NCI-H1436 treated with DMSO at 0.1 percent for 48 hours (cell line): ENCODE results near the gene KDM4E.

Source experiments
- DNase-seq: peaks from one replicate; lab custom pipeline; 2025; lab: John Stamatoyannopoulos, UW

The KDM4E gene

DNA sequence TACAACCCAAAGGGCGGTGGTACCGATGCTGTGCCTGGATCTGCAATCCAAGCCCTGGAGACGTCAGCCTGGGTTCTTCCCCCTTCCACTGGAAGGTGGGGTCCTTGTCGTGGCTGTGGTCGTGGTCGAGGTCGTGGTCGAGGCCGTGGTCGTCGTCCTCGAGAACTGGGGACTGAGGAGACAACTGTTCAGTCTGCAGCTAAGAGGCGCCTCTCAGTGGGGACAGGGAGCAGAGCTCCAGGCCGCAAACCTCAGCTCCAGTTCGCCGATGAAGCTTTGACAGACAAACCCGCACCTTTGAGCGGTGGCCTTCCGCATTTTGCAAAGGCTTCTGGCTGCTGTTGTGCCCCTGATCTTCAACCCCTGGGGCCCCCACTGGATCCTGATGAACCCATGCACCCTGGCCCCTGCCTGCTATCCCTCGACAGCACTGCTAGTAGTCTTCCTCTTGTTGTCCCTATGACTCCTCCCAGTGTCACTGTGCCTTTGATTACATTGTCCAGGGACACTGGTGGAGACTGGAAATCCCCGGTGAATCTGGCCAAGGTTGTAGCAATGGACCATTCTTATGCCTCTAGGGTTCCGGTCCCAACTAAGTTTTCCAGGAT lies 25.6 kb downstream of the KDM4E start:
- DNase-seq: no peak

DNA sequence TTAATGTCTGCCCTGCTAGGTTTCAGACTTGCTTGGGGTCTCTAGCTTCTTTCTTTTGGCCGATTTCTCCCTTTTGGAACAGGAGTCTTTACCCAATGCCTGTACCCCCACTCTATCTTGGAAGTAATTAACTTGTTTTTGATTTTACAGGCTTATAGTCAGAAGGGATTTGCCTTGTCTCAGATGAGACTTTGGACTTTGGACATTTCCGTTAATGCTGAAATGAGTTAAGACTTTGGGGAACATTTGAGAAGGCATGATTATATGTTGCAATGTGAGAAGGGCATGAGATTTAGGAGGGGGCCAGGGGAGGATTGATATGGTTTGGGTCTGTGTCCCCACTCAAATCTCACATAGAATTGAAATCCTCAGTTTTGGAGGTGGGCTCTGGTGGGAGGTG lies 29.3 kb downstream of the KDM4E start:
- no peak for DNase-seq

DNA sequence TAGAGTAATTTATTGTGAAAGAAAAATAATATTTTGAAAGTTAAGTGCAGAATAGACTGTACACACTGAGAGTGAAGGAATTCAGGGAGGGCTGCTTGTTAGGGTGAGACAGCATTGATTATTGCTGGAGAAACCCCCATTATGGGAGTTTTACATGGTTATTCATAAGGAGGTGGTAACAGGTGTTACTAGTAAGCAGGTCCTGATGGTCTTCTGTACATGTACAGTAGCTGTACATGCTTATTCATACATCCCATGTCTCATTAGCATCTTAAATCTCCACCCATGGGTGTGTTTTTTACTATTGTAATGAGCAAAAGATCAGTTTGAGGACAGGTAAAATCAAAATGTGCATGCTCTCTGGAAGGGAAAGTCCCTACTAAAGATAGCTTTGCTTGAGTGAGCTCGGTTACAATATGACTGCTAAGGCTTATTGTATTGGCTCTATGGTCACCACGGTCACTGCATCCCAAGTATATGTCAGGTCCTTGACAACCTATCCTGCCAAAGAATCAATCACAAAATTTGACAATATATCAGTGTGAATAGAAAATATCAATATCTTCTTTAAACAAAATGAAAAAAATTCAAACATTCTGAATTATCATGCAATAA lies 30.3 kb downstream of the KDM4E start:
- no peak for DNase-seq

DNA sequence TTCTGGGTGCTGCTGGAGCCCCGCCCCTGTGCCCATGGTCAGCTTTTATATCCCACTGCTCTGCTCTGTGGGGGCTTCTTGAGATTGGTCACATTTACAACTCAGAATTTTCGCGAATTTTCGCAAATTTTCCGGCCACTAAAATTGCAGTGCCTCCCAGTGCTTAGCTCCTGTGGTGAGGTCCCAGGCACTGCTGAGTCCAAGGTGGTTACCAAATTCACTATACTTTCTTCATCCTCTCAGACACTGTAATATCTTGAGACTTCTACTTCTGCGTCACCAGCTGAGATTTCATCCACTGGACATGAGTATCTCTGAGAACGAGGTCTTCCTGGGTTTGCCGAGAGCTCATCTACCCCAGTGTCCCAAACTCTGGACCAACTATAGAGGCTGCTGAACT lies 32.9 kb downstream of the KDM4E start:
- DNase-seq: no peak

DNA sequence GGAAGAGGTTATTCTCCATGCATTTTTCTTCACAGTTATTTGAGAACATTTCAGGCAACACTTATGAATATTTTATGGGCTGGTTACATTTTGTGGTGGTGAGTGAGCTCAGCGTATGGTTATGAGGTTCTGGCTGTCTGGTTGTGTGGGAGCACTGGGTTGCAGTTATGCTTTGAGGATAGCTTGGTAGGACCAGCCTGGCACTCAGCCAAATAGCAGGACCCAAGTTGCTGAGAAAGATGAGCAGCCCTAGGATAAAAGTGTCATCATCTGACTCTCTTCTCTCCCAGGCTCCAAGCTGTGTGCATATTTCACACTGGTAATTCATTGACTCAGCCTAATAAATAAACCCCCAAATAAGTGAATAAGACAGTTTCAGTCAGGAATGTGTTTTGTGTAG lies 33.6 kb downstream of the KDM4E start:
- DNase-seq: no peak

DNA sequence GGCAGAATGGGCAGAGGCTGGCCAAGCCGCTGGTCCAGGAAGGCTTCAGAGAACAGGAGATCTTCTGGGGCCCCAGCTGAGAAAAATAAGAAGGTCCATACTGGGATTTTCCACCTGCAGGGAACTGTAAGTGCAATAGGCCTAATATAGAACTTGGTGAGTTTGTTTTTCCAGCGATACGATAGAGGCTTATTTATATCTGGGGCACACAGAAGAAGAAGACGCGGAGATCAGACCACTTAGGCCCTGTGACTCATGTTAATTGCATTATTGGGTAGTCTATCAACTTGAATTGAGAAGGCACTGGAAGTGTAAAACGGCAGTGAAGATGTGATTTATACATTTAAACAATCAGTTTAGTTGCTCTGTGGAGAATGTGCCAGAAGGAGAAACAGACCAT lies 34.0 kb downstream of the KDM4E start:
- no peak for DNase-seq

DNA sequence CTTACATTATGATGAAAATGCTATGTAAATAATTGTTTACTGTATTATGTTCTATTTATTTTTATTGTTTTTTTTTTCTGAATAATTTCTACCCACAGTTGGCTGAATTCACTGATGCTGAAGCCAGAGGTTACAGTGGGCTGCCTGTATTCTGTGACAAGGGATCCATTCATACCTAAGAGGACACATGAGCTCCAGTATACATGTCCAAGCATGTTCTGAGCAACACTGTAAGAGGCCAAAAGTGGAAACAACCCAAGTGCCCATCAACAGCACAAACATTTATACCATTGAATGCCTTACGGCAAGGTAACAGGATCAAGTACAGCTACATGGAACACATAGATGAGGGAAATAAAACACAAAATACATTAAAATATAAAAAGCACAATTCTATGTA lies 40.3 kb downstream of the KDM4E start:
- no peak for DNase-seq

DNA sequence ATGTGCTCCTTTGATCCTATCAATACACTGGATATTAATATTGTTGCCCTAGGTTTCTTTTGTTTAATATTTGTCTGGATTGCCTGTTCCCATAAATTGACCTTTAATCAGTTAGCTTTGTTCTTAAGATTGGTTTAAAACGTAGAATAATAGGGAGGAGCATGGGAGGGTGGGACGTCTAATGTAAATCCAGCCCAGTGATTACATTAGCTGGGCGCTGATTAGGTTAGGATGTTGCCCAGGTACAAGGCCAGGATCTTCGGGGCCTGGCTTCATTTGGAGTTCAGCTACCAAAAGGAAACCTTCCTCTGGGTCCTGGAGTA lies 41.6 kb downstream of the KDM4E start, which contains the start of gene SRSF8:
SRSF8 (plus strand) TSS at position 204 of the 323 bp plus-strand sequence. CDS start 308 bp downstream, outside the sequence.
- DNase-seq: no peak

DNA sequence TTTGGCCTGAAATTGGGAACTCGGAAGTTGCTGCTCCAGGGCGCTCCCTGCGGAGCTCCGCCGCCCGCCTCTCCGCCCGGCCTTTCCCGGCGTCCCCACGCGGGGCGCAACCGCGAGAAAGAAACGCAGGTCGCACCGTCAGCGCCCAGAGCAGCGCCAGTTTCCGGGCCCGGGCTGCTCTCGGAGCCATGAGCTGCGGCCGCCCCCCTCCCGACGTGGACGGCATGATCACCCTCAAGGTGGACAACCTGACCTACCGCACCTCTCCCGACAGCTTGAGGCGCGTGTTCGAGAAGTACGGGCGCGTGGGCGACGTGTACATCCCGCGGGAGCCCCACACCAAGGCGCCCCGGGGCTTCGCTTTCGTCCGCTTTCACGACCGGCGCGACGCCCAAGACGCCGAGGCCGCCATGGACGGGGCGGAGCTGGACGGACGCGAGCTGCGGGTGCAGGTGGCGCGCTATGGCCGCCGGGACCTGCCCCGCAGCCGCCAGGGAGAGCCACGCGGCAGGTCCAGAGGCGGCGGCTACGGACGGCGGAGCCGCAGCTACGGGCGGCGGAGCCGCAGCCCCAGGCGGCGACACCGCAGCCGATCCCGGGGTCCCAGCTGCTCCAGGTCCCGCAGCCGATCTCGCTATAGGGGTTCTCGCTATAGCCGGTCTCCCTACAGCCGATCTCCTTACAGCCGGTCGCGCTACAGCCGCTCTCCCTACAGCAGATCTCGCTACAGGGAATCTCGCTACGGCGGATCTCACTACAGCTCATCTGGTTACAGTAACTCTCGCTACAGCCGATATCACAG lies 42.2 kb downstream of the KDM4E start:
- DNase-seq: peak; percentile 35

DNA sequence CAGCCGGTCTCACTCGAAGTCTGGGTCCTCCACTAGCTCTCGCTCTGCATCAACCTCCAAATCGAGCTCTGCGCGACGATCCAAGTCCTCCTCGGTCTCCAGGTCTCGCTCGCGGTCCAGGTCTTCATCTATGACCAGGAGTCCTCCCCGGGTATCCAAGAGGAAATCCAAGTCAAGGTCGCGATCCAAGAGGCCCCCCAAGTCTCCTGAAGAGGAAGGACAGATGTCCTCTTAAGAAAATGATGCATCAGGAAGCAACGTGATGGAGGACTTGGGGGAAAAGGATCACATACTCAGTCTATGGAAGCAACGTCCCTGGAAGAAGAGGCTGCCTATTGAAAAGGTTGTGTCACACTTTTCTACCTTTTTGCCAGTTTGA lies 42.8 kb downstream of the KDM4E start:
- no peak for DNase-seq

DNA sequence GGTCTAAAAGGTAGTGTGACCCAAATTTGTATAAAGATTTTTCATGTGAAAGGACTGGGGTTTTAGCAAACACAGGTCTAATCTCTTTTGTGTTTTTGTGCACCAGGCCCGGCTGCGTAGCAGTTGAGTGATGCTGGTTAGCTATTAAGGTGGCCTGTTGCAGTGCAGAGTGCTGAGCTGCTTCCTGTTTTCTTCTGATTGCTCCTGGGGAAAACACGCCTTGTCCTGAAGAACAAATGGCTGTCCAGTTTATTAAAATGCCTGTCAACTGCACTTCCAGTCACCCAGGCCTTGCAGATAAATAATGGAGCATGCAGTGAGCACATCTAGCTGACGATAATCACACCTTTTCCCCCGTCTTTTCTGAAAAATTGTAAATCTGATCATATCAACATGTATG lies 43.5 kb downstream of the KDM4E start:
- DNase-seq: no peak

DNA sequence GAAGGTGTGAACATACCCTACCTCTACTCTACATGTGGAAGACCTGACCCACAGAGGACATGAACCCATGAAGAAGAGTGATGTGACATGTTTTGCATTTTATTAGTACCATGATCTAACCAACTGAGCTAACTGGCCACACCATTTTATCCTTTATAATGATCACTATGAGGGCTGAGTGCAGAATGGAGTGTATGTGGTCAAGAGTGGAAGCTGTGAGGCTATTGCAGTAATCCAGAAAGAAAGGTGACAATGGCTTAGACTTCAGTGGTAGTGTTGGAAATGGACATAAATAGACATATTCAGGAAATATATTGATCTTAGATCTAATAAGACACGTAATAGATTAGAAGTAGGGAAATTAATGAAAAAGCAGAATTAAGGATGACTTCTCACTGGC lies 45.4 kb downstream of the KDM4E start:
- DNase-seq: no peak

DNA sequence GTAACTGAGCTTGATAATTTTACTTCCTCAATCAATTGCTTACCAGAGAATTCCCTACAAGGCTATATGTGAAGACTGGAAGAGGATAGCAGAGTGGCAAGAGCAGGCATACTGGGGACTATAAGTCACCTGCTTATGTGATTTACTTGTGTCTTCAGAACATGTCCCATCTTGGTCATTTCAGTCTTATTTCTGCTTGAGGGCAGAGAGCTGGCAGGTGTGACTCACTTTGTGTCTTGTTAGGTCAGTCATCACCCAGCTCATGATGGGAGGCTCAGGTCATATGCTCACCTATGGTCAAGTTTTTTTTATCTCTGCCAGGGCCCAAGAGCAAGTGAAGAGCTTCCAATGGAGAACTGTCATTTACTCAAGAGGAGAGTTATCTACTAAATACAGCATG lies 47.9 kb downstream of the KDM4E start:
- DNase-seq: no peak

DNA sequence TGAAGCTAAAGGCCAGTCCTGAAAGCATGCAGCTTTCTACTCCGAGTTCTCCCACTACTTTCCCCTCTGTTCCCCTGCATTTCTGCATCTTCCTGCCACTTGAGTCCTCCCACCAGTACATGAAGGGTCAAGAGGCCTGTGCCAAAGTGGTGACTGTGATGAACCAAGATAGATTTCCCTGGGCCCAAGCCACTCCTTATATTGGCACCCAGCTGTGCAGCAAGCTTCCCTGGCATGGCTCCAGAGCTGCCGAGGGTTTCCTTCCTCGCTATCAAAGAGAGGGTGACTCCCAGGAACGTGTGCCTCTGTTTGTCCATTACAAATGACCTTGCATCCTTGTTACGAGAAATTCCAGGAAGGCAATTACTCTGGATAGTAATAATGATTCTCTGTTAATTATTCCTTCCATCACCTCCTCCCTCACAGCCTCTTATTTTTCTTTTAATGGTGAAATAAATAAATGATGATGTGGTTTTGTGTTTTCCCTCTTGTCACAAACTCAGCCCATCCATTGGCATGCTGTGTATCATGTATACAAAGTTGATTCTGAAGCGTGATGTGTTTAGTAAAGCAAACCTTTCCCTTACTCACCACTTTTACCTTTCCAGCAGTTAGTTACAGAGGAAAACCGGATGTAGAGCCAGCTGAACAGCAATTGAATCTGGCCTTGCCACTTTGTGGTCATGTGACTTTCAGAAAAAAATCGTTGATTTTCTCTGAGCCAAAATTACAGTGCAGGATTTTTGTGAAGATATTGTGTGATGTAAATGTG lies 49.9 kb downstream of the KDM4E start:
- DNase-seq: no peak

DNA sequence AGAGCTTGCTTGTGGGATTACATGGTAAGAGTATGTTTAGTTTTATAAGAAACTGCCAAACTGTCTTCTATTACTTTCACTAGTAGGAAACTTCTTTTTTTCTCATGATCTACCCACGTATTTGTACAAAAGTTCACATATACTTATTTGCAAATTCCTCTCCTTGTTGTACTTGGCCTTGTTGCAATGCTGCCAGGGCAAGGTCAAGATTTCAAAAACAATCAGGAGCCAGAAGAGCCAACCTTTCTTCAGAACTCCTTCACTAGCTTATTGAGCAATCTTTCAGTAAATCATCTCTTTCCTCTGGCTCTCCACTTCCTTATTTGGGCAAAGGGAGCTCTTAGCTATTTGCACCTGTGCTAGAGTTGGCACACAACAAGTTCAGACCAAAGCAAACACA lies 51.4 kb downstream of the KDM4E start:
- no peak for DNase-seq

DNA sequence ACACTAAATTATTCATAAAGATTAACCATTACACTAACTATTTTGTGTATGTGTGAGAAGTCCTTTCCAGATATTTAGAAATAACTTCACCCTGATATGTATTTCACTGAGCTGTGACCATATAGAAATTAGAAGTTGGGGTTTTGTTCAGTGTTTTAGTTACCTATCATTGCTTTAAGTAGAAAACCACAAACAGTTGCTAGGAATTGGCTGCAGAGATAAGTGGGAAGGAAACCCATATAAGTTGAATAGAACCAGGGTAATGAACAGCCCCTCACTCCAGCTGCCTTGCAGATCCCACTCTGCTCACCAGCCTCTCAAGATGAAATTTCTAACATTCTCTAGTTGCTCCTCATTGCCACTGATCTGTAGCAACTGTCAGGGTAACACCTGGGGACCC lies 51.9 kb downstream of the KDM4E start:
- DNase-seq: no peak
